Uterus (tissue), 2 donors: Measurements from ENCODE around the gene KIF5B.

Experiments used
- POLR2A ChIP-seq, 2 donors: fragments of 450-650 bp; IDR thresholded peaks; one replicate each; pipeline ENCODE4 v1.6.1; 2016; ENCODE audit warnings: antibody characterized with exemption in 2 of 2, mild to moderate bottlenecking in 1 of 2, moderate library complexity in 1 of 2
- TF ChIP-seq, protein P1 (sequence below), 4 experiments: fragments of 200-600 bp in 2 of 4; fragments of 450-650 bp in 2 of 4; sonication (generic) in 2 of 4; IDR thresholded peaks; one replicate each; pipeline ENCODE4 v1.5.1; 2016 to 2019; ENCODE audit warnings: antibody characterized with exemption in 4 of 4, mild to moderate bottlenecking in 2 of 4, moderate library complexity in 1 of 4

DNA sequence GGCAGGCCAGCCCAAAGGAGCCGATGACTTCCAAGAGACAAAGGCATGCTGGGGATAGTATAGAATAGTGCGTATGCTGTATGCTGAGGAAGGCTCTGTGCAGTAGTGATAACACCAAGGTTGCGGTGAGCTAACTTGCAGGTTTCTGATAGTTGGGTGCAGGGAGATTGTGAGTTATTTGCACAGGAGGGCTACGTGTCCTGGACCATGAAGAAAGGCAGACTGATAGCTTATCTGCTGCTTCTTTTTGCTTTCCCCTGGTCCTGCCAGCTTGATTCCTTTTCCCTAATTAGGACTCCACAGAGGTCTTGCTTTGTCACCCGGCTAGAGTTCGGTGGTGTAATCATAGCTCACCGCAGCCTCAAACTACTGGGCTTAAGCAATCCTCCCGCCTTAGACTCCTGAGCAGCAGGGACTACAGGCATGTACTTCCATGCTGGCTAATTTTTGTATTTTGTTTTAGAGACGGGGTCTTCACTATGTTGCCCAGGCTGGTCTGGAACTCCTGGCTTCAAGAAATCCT, 83.6 kb downstream of the KIF5B start:
- TF ChIP-seq, protein P1, sequence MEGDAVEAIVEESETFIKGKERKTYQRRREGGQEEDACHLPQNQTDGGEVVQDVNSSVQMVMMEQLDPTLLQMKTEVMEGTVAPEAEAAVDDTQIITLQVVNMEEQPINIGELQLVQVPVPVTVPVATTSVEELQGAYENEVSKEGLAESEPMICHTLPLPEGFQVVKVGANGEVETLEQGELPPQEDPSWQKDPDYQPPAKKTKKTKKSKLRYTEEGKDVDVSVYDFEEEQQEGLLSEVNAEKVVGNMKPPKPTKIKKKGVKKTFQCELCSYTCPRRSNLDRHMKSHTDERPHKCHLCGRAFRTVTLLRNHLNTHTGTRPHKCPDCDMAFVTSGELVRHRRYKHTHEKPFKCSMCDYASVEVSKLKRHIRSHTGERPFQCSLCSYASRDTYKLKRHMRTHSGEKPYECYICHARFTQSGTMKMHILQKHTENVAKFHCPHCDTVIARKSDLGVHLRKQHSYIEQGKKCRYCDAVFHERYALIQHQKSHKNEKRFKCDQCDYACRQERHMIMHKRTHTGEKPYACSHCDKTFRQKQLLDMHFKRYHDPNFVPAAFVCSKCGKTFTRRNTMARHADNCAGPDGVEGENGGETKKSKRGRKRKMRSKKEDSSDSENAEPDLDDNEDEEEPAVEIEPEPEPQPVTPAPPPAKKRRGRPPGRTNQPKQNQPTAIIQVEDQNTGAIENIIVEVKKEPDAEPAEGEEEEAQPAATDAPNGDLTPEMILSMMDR (IDR thresholded peaks at IDR 0.05), result no peak
- TF ChIP-seq POLR2A (IDR thresholded peaks at IDR 0.05), result no peak
